Measurements from ENCODE around the gene NTRK3. TPM values are rescaled to one million over a fixed set of nuclear protein-coding genes. Genes with fewer than 3 reads are reported as not detected.

NTRK3 gene
- total and polyA plus RNA-seq, 2 of the 8 experiments (the other 6 are each of a cell fraction or from before 2014, with no cell fraction given), result 4.5 to 6.8 TPM

GRCh38 chr15:88018869-88019641, 237.5 kb downstream of the NTRK3 start:
- H2BK120ac ChIP-seq (replicated peaks; ENCODE audit: low read depth, low read length), result no peak overlapping the region
- H3K79me1 ChIP-seq (ENCODE audit: low read depth, low read length), result no peaks in the 10 kb centered on the region
- H3K36me3 ChIP-seq (ENCODE audit: control insufficient read depth in 2 of 4, insufficient read depth in 4 of 4, low read length in 3 of 4), result no peaks in the 10 kb centered on the region
- H3K14ac ChIP-seq (ENCODE audit: insufficient read length), result no peak overlapping the region
- H2BK20ac ChIP-seq (ENCODE audit: low read length), result no peak overlapping the region
- no peak overlapping the region for H3K4me2 ChIP-seq (ENCODE audit: insufficient read depth in 1 of 2, low read depth in 2 of 2, low read length in 2 of 2)
- no peak for DNase-seq (ENCODE audit: low read depth in 1 of 2, low spot score in 2 of 2)
- no peaks in the 10 kb centered on the region for H3K79me2 ChIP-seq (ENCODE audit: control insufficient read depth in 1 of 2, insufficient read depth in 2 of 2, low read length in 2 of 2)
- 100% methylated on average over 1 of the region's 1 CpG; no CpG with 5 or more reads in 1 of the 2 experiments for WGBS, 2 experiments (ENCODE audit: extremely low coverage in 1 of 2, insufficient coverage in 1 of 2, insufficient read length in 1 of 2, insufficient replicate concordance in 2 of 2, low coverage in 1 of 2, low lambda C conversion rate in 2 of 2, missing lambda C conversion rate in 1 of 2)
- FAIRE-seq, result no peak
- no peak overlapping the region for H3K18ac ChIP-seq (ENCODE audit: extremely low read depth, low read length)
- H4K20me1 ChIP-seq (replicated peaks in 1 of 2; ENCODE audit: control insufficient read depth in 1 of 2, insufficient read depth in 2 of 2, low read length in 2 of 2), result no peaks in the 10 kb centered on the region
- no peak overlapping the region for H2AFZ ChIP-seq (ENCODE audit: low read length)
- H2BK5ac ChIP-seq (ENCODE audit: low read depth, low read length), result no peak overlapping the region
- no peak overlapping the region for H2AK5ac ChIP-seq (ENCODE audit: low read depth, low read length)
- no peaks in the 10 kb centered on the region for H3K27me3 ChIP-seq (replicated peaks in 1 of 4; ENCODE audit: control insufficient read depth in 3 of 4, extremely low read depth in 1 of 4, insufficient read depth in 3 of 4, low read length in 3 of 4)
- no peak overlapping the region for H2BK15ac ChIP-seq (ENCODE audit: low read length)
- ChIA-PET POLR2A (ENCODE audit: partially characterized antibody) (no interaction called here), CTCF (ENCODE audit: partially characterized antibody) (interaction anchor here (1.3 to 3.0 kb wide), 6 partner anchors 9 to 226 kb away, joined by 3 to 11 read pairs (median 6); no protein-coding TSS in a partner anchor)
- no peak overlapping the region for H3K56ac ChIP-seq (replicated peaks; ENCODE audit: insufficient read length, low read depth, low read length)
- H3K4me3 ChIP-seq (ENCODE audit: extremely low read depth in 1 of 4, insufficient read depth in 2 of 4, low read depth in 3 of 4, low read length in 4 of 4), result no peak overlapping the region
- H3K23ac ChIP-seq (ENCODE audit: insufficient read length), result no peak overlapping the region
- no peak overlapping the region for H3K27ac ChIP-seq (ENCODE audit: low read depth, low read length)
- peaks cover 2 to 15% (median 8%) of the 10 kb centered on the region in 4 experiments; a peak in 5 of 7 replicates for H3K4me1 ChIP-seq (replicated peaks in 1 of 4; ENCODE audit: control insufficient read depth in 3 of 4, insufficient read depth in 4 of 4, low read length in 3 of 4)
- H4K8ac ChIP-seq (ENCODE audit: extremely low read depth, insufficient read depth, low read length), result no peak overlapping the region
- no peak overlapping the region for H3K9ac ChIP-seq (replicated peaks in 1 of 4; ENCODE audit: extremely low read depth in 1 of 4, low read depth in 3 of 4, low read length in 3 of 4)
- no peaks in the 10 kb centered on the region for H3K9me3 ChIP-seq (ENCODE audit: insufficient read depth in 2 of 2, low read depth in 1 of 2, low read length in 1 of 2)
- no peaks in the 10 kb centered on the region for H3K23me2 ChIP-seq (ENCODE audit: low read depth, low read length)
- no peak overlapping the region for H4K91ac ChIP-seq (replicated peaks; ENCODE audit: insufficient read length, low read length)
- no peak overlapping the region for H4K5ac ChIP-seq (ENCODE audit: insufficient read length, low read depth, low read length)
- H3K4ac ChIP-seq (replicated peaks; ENCODE audit: insufficient read length, low read depth, low read length), result no peak overlapping the region
- H2BK12ac ChIP-seq (ENCODE audit: low read depth, low read length), result no peak overlapping the region
